GM12872 (cell line): ENCODE data around the gene CAMK1.

ENCODE experiments used
- TF ChIP-seq, protein P1 (sequence below): IDR thresholded peaks from 3 replicates; pipeline ENCODE4 v1.5.1; 2011; ENCODE audit warnings: low read depth, mild to moderate bottlenecking, low read length, moderate library complexity; ENCODE audit not compliant: insufficient read depth

CAMK1 gene

DNA sequence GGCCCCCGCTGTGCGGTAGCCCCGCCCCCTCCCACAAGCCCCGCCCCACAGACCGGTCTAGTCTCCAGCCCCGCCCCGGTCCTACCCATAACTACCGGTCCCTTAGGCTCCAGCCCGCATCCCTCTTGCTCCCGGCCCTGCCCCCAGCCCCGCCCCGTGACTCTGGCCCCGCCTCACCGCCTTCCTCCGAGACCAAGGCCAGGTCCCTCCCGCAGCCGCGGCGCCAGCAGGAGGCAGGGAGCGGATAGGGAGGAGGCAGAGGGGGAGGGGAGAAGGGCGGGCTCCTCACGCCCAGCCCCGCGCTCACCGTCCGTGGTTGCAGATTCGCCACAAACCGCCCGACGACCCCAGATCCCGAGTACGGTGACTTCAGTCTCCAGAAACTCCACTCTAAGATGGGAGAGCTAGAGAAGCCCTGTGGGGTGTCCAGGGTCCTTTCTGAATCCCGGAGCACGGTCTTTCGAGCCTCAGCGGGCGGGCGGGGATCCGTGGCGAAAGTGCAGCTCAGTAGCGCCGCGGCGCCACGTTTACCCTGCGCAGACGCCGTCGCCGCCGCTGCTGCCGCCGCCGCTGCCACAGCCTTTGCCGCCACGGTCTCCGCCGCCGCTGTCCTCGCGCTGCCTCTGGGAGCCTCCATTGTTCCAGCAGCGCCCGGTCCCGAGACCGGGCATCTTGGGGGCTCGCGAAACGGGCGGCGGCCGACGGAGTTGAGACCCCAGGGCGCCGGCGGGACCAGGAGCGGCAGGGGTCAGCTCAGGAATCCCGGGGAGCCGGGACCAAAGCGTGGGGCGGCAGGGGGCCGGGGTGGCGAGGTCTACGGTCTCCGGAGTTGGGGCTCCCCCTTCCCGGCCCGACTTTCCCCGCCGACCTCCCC, 38.3 kb downstream of the CAMK1 start, which contains the start of gene BRPF1:
BRPF1 (plus strand) TSS at position 530 of the 874 bp plus-strand sequence. CDS start 2,406 bp downstream, outside the sequence.
- TF ChIP-seq, protein P1, sequence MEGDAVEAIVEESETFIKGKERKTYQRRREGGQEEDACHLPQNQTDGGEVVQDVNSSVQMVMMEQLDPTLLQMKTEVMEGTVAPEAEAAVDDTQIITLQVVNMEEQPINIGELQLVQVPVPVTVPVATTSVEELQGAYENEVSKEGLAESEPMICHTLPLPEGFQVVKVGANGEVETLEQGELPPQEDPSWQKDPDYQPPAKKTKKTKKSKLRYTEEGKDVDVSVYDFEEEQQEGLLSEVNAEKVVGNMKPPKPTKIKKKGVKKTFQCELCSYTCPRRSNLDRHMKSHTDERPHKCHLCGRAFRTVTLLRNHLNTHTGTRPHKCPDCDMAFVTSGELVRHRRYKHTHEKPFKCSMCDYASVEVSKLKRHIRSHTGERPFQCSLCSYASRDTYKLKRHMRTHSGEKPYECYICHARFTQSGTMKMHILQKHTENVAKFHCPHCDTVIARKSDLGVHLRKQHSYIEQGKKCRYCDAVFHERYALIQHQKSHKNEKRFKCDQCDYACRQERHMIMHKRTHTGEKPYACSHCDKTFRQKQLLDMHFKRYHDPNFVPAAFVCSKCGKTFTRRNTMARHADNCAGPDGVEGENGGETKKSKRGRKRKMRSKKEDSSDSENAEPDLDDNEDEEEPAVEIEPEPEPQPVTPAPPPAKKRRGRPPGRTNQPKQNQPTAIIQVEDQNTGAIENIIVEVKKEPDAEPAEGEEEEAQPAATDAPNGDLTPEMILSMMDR: no peak

DNA sequence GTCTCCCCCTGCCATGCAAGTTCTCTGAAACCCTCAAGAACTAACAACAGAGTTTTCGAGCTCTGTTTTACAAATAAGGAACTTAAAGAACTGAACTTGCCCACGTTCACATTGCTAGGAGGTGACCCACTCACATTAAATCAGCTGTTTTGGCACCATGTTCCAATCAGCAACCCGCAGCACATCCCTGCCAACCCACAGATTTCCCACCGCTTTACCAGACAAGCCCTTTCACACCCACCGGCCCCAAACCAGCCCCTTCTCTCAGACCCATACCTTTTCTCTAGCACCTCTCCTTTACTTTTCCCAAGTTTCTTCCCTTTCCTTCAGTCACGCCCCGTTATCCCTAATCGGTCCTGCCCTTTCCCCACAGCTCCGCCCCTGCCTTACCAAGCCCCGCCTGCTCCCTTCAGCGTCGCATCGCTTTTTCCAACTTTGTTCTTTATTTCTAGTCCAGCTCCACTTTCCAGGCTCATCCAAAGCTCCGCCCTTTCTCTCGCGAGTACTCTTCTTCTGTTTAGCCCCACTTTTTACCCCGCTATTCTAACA, 39.0 kb downstream of the CAMK1 start:
- TF ChIP-seq, protein P1: no peak

DNA sequence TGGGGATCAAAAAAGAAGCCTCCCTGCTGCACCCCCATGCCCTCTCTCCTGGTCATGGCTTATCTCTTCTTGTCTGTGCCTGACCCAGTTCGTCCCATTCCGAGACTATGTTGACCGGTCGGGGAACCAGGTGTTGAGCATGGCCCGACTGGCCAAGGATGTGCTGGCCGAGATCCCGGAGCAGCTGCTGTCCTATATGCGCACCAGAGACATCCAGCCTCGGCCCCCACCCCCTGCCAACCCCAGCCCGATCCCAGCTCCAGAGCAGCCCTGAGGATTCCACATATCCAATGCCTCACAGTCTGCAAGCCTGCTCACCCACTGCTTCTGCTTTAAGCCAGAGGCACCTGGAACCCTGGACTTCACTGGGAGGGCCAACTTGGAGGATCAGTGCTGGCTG, 40.3 kb downstream of the CAMK1 start:
- TF ChIP-seq, protein P1: no peak

DNA sequence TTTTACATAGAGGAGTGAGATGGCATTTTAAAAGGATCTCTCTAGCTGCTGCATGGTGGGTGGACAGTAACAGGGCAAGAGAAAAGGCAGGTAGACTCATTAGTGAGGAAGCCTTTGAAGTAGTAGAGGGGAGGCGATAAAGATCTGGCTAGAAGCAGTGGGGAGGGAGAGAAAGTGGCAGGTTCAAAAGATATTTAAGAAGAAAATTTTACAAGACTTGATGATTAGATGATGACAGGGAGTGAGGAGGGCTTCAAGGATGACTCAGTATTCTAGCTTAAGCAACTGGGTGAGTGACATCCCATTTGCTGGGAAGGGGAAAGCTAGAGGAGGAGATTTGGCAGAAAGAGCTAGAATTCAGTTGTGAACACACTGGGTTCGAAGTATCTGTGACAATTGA, 42.0 kb downstream of the CAMK1 start:
- TF ChIP-seq, protein P1: no peak

DNA sequence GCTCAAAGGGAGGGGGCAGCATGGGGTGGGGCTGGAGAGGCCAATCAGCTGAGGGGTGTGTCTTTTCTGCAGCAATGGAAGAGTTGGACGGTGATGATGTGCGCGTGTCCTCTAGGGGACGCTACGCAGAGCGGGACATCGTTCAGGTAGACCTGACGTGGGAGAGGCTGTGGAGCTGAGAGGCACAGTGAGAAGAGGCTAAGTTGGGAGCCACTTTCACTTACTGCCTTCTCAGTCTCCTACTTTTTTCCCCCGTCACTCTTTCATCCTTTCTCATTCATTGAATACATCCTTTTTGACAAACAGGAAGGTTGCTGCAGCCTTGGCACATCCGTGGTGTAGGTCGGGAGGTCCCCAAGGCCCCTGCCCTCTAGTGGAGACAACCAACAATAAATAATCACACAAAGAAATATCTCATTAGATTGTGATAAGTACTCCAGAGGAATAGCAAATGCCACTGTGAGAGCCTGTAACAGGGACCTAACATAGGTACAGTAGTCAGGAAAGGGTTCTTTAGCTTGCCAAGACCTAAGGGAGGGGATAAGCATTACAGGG, 42.6 kb downstream of the CAMK1 start:
- TF ChIP-seq, protein P1: peak; percentile 76

GRCh38 chr3:9725775-9726515, 43.8 kb downstream of the CAMK1 start:
- TF ChIP-seq, protein P1: no peak

- TF ChIP-seq, protein P1: no peak
Measured at GRCh38 chr3:9721700-9722060, 48.1 kb downstream of the CAMK1 start.
